Smooth muscle cell (in vitro differentiated cells): ENCODE data around the gene PSMA5. TPM values are rescaled to one million over a fixed set of nuclear protein-coding genes. Genes with fewer than 3 reads are reported as not detected.

Experiments
- DNase-seq: peaks from one replicate; lab custom pipeline; 2025; ENCODE audit not compliant: unreplicated experiment; lab: John Stamatoyannopoulos, UW
- H2AFZ ChIP-seq: fragments of 200-600 bp; sonication (generic); 2 replicates; pipeline ENCODE4 v1.6.0; 2016; ENCODE audit warnings: antibody characterized with exemption, low read depth, mild to moderate bottlenecking
- H3F3A ChIP-seq: fragments of 200-600 bp; sonication (generic); 2 replicates; pipeline ENCODE4 v1.6.0; 2017; ENCODE audit warnings: antibody characterized with exemption, low read depth
- H3K27ac ChIP-seq: fragments of 200-600 bp; sonication (generic); 2 replicates; pipeline ENCODE4 v1.5.1; 2016; ENCODE audit warnings: low read depth, mild to moderate bottlenecking
- H3K27me3 ChIP-seq: fragments of 200-600 bp; sonication (generic); 2 replicates; pipeline ENCODE4 v1.6.1; 2016; ENCODE audit warnings: low read depth, mild to moderate bottlenecking
- H3K36me3 ChIP-seq: fragments of 200-600 bp; sonication (generic); 2 replicates; pipeline ENCODE4 v1.5.1; 2016; ENCODE audit warnings: low read depth
- H3K4me1 ChIP-seq: fragments of 200-600 bp; sonication (generic); 2 replicates; pipeline ENCODE4 v1.5.1; 2016; ENCODE audit warnings: low read depth
- H3K4me2 ChIP-seq: fragments of 200-600 bp; sonication (generic); 2 replicates; pipeline ENCODE4 v1.6.0; 2016; ENCODE audit warnings: mild to moderate bottlenecking
- H3K4me3 ChIP-seq: fragments of 200-600 bp; sonication (generic); 2 replicates; pipeline ENCODE4 v1.5.1; 2016; ENCODE audit warnings: mild to moderate bottlenecking
- H3K79me2 ChIP-seq: fragments of 200-600 bp; sonication (generic); 2 replicates; pipeline ENCODE4 v1.6.0; 2016; ENCODE audit warnings: low read depth, mild to moderate bottlenecking
- H3K9ac ChIP-seq: fragments of 200-600 bp; sonication (generic); 2 replicates; pipeline ENCODE4 v1.6.0; 2016; ENCODE audit warnings: low read depth
- H3K9me3 ChIP-seq: fragments of 200-600 bp; sonication (generic); replicated peaks from 2 replicates; pipeline ENCODE4 v1.5.1; 2016; ENCODE audit warnings: low read depth
- H4K20me1 ChIP-seq: fragments of 200-600 bp; sonication (generic); 2 replicates; pipeline ENCODE4 v1.6.0; 2016; ENCODE audit warnings: low read depth
- CTCF ChIP-seq: fragments of 200-600 bp; sonication (generic); IDR thresholded peaks from 2 replicates; pipeline ENCODE4 v1.5.1; 2017; ENCODE audit warnings: borderline replicate concordance, mild to moderate bottlenecking, antibody characterized with exemption; ENCODE audit not compliant: insufficient read depth, poor library complexity, severe bottlenecking
- WGBS: methylation state at CpG from one replicate; pipeline ENCODE4 v1.1.7; 2016; ENCODE audit warnings: low lambda C conversion rate; 5-methylcytosine and 5-hydroxymethylcytosine counted together
- polyA plus RNA-seq: library from polyadenylated mRNA; unstranded; fragments of >200 nt; fragmentation: Nextera tagmentation; extraction: Ambion mirVana; gene quantifications from 2 replicates; pipeline ENCODE4 v1.2.1, GENCODE V29; 2016
- total RNA-seq: library from RNA; depleted of rRNA; stranded (reverse); fragments of >200 nt; gene quantifications from 2 replicates; pipeline ENCODE4 v1.2.3, GENCODE V29; 2014

The PSMA5 gene
- total and polyA plus RNA-seq, 2 experiments from 2014 or later = 57.2 to 93.9 TPM

GRCh38 chr1:109388884-109389637 lies 37.2 kb downstream of the PSMA5 start:
- WGBS = 94% methylated on average over 7 of the region's 7 CpGs
- Histone ChIP-seq H3F3A (no peaks in the 10 kb centered on the region), H3K9ac (no peak overlapping the region), H3K4me2 (no peak overlapping the region), H3K36me3 (no peaks in the 10 kb centered on the region), H3K27me3 (no peaks in the 10 kb centered on the region), H3K79me2 (peaks cover 25% of the 10 kb centered on the region), H2AFZ (no peak overlapping the region), H4K20me1 (no peaks in the 10 kb centered on the region), H3K4me3 (no peak overlapping the region), H3K9me3 (no peaks in the 10 kb centered on the region), H3K4me1 (peaks cover 13% of the 10 kb centered on the region), H3K27ac (no peak overlapping the region)
- no peak for DNase-seq
- no peak for TF ChIP-seq CTCF

GRCh38 chr1:109388208-109388711 lies 38.0 kb downstream of the PSMA5 start:
- no peak overlapping the region for H3K4me3 ChIP-seq
- H4K20me1 ChIP-seq = no peaks in the 10 kb centered on the region
- DNase-seq = no peak
- H3K4me2 ChIP-seq = no peak overlapping the region
- H3K36me3 ChIP-seq = no peaks in the 10 kb centered on the region
- H3K9me3 ChIP-seq = no peaks in the 10 kb centered on the region
- no peaks in the 10 kb centered on the region for H3K27me3 ChIP-seq
- 96% methylated on average over 5 of the region's 5 CpGs for WGBS
- peaks cover 17% of the 10 kb centered on the region for H3K4me1 ChIP-seq
- H3K79me2 ChIP-seq = peaks cover 25% of the 10 kb centered on the region
- H3K9ac ChIP-seq = no peak overlapping the region
- no peak for TF ChIP-seq CTCF
- no peaks in the 10 kb centered on the region for H3F3A ChIP-seq
- H2AFZ ChIP-seq = no peak overlapping the region
- H3K27ac ChIP-seq = no peak overlapping the region

GRCh38 chr1:109386054-109386717 lies 40.1 kb downstream of the PSMA5 start:
- Histone ChIP-seq H3K27ac (no peak overlapping the region), H3K27me3 (no peaks in the 10 kb centered on the region), H3F3A (no peaks in the 10 kb centered on the region), H2AFZ (no peak overlapping the region), H3K4me2 (no peak overlapping the region), H3K9ac (no peak overlapping the region), H4K20me1 (no peaks in the 10 kb centered on the region), H3K9me3 (no peaks in the 10 kb centered on the region), H3K36me3 (no peaks in the 10 kb centered on the region), H3K4me3 (no peak overlapping the region), H3K4me1 (peaks cover 14% of the 10 kb centered on the region), H3K79me2 (peaks cover 32% of the 10 kb centered on the region)
- no peak for TF ChIP-seq CTCF
- 100% methylated on average over 2 of the region's 2 CpGs for WGBS
- DNase-seq = no peak
